Motor neuron (in vitro differentiated cells): ENCODE data around the gene AMBRA1. TPM values are rescaled to one million over a fixed set of nuclear protein-coding genes. Genes with fewer than 3 reads are reported as not detected.
A peak's percentile ranks its signal among the peaks of the same experiment; 100 is the strongest.

Source experiments
- ATAC-seq, 8 experiments: fragments of 200-7000 bp; cut with Tn5 transposase; replicated peaks in 6 of 8; 2 replicates each; pipeline ENCODE4 v1.8.0; 2021; ENCODE audit warnings: mild to moderate bottlenecking in 8 of 8, moderate library complexity in 8 of 8
- H3K27ac ChIP-seq, 2 donors: fragments of 250-450 bp; sonication (Bioruptor Pico); 2 replicates each; pipeline ENCODE4 v1.9.0; 2021; ENCODE audit warnings: antibody characterized with exemption in 2 of 2, mild to moderate bottlenecking in 2 of 2, moderate library complexity in 1 of 2
- H3K4me1 ChIP-seq, 2 donors: fragments of 250-450 bp; sonication (Bioruptor Pico); replicated peaks in 1 of 2; 2 replicates each; pipeline ENCODE4 v1.6.1; 2021; ENCODE audit warnings: antibody characterized with exemption in 2 of 2, mild to moderate bottlenecking in 2 of 2, moderate library complexity in 1 of 2
- H3K4me3 ChIP-seq, 5 donors: fragments of 250-450 bp; sonication (Bioruptor Pico); 2 replicates each; pipeline ENCODE4 v1.9.0; 2021; ENCODE audit warnings: antibody characterized with exemption in 5 of 5, mild to moderate bottlenecking in 5 of 5, moderate library complexity in 4 of 5
- WGBS, 10 experiments: fragments of 450-650 bp; shearing (Covaris generic); methylation state at CpG; one replicate each; pipeline ENCODE4 v1.0.0; 2022; 5-methylcytosine and 5-hydroxymethylcytosine counted together
- in situ Hi-C, 9 experiments: fragments of 400-800 bp; cut with MboI; loops; one replicate each; pipeline ENCODE4 v1.15.0; 2021; ENCODE audit warnings: low sequenced_read_pairs in 9 of 9, low pct_unique_long_range_greater_than_20kb in 2 of 9; ENCODE audit not compliant: unreplicated experiment in 9 of 9
- total RNA-seq, 8 experiments: library from RNA; unstranded; fragments of 300-600 nt; gene quantifications; 2 replicates each; pipeline versions ENCODE4 v1.2.3 to v1.2.4, GENCODE V29; 2022

The AMBRA1 gene
- total RNA-seq, 8 experiments from 2014 or later: 20.2 to 44.3 (median 24.9) TPM

GRCh38 chr11:46383404-46383758 is 210.4 kb downstream of the AMBRA1 start:
- ATAC-seq: no peak
- in situ Hi-C loops: loop anchor here in 2 of 9 experiments (25.0 kb wide), 1 partner anchor 154 kb away; no protein-coding TSS in a partner anchor
- H3K4me3 ChIP-seq: peak overlapping the region in 4 of 5 donors; percentile 66 to 71 (median 68)
- peaks cover 37 to 49% of the 10 kb centered on the region in 2 donors for H3K4me1 ChIP-seq
- no peak overlapping the region for H3K27ac ChIP-seq
- WGBS, 10 experiments: 37 to 100% (median 48%) methylated on average over 1 to 3 of the region's 7 CpGs; no CpG with 5 or more reads in 7 of the 10 experiments

DNA sequence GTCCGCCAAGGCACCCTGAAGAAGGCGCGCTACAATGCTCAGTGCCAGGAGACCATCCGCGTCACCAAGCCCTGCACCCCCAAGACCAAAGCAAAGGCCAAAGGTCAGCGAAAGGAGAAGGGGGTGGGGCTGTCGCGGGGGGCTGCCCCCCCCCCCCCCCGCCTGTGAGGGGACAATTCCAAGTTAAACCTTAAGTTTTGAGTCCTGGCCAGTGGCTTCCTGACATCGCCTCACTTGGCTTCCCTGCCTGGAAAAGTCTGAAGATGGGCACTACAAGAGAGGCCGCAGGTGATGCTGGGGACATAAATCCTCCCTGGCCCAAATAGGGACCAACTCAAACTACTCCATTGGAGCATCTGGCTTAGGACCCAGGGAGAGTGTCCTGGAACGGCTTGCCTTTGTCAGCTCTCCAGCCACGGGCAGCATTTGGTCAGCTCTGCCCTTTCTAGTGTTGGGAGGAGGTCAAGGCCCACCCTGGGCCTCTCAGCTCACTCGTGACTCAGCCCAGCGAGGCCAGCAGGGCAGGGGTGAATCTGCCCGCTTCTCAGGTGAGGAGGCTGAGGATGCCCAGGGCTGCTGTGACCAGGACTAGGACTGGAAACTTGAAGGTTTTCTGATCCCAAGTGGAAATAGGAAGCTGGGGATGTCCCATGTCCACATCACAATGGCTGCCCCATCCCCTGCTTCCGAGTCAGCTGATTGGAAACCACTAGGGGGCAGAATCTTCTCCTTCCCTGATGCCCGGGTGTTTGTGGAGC is 211.0 kb downstream of the AMBRA1 start:
- H3K4me3 ChIP-seq: peak overlapping the region; percentile 44 to 71 (median 68)
- no peak for ATAC-seq
- H3K4me1 ChIP-seq: peaks cover 31 to 43% of the 10 kb centered on the region in 2 donors
- peak overlapping the region; percentile 97 to 99 for H3K27ac ChIP-seq
- WGBS, 10 experiments: 17 to 100% (median 43%) methylated on average over 1 to 5 of the region's 18 CpGs; no CpG with 5 or more reads in 4 of the 10 experiments
- in situ Hi-C loops: loop anchor here in 2 of 9 experiments (25.0 kb wide), 1 partner anchor 154 kb away; no protein-coding TSS in a partner anchor

GRCh38 chr11:46381819-46382645 is 211.8 kb downstream of the AMBRA1 start:
- H3K4me3 ChIP-seq: peak overlapping the region; percentile 44 to 71 (median 68)
- H3K4me1 ChIP-seq: peaks cover 26 to 39% of the 10 kb centered on the region in 2 donors
- H3K27ac ChIP-seq: peak overlapping the region; percentile 97 to 99
- ATAC-seq: peak; percentile 6 to 41 (median 22)
- WGBS, 10 experiments: 0 to 10% (median 3%) methylated on average over 3 to 6 of the region's 66 CpGs; no CpG with 5 or more reads in 7 of the 10 experiments
- in situ Hi-C loops: loop anchor here in 2 of 9 experiments (25.0 kb wide), 1 partner anchor 155 kb away; no protein-coding TSS in a partner anchor

DNA sequence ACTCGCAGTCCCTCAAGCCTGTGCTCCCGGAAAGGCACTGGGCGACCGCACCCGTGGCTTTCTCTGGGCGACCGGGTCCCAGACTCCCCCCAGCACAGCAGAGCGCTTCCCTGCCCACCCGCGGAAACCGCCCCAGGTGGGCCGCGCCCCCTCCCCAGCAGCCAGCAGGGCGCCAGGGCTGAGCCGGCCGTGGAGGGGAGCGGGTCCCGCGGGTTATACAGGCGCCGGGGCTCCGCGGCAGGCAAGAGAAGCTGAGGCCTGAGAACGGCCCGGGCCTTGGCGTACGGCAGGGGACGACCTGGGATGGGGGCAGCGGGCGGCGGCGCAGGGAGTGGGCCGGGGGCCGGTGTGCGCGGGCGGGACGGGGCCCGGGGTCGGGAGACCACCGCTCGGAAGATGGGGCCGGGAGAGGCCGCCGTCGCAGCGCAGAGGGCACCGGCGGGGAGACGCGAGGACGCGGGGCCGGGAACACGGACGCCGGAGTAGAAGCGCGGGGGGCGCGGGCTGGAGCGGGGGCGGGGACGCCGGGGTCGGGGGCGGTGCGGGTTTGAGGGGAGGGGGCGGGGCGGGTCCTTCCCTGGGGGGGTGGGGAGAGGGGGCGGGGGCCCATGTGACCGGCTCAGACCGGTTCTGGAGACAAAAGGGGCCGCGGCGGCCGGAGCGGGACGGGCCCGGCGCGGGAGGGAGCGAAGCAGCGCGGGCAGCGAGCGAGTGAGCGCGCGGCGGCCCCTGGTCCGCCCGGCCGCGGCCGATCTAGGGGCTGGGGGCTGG is 212.6 kb downstream of the AMBRA1 start, which contains the start of gene MDK:
TSS of gene MDK (plus strand) at position 622 of the 771 bp plus-strand sequence. CDS start 389 bp downstream, outside the sequence.
- peak within 1 kb of the TSS; percentile 44 to 71 (median 68) for H3K4me3 ChIP-seq
- ATAC-seq: peak; percentile 13 to 53 (median 42)
- in situ Hi-C loops: loop anchor here in 2 of 9 experiments (25.0 kb wide), 1 partner anchor 156 kb away; no protein-coding TSS in a partner anchor
- peak within 1 kb of the TSS; percentile 97 to 99 for H3K27ac ChIP-seq
- WGBS, 10 experiments: no CpG with 5 or more reads among the region's 96 CpGs
- H3K4me1 ChIP-seq: peaks cover 26 to 39% of the 10 kb centered on the region in 2 donors

GRCh38 chr11:46380340-46381047 is 213.3 kb downstream of the AMBRA1 start:
- peak overlapping the region; percentile 44 to 71 (median 68) for H3K4me3 ChIP-seq
- H3K4me1 ChIP-seq: peaks cover 26 to 39% of the 10 kb centered on the region in 2 donors
- 0 to 20% (median 0%) methylated on average over 1 to 4 of the region's 45 CpGs; no CpG with 5 or more reads in 7 of the 10 experiments for WGBS, 10 experiments
- in situ Hi-C loops: loop anchor here in 2 of 9 experiments (25.0 kb wide), 1 partner anchor 157 kb away; no protein-coding TSS in a partner anchor
- peak overlapping the region; percentile 97 to 99 for H3K27ac ChIP-seq
- peak; percentile 35 to 67 (median 58) for ATAC-seq

DNA sequence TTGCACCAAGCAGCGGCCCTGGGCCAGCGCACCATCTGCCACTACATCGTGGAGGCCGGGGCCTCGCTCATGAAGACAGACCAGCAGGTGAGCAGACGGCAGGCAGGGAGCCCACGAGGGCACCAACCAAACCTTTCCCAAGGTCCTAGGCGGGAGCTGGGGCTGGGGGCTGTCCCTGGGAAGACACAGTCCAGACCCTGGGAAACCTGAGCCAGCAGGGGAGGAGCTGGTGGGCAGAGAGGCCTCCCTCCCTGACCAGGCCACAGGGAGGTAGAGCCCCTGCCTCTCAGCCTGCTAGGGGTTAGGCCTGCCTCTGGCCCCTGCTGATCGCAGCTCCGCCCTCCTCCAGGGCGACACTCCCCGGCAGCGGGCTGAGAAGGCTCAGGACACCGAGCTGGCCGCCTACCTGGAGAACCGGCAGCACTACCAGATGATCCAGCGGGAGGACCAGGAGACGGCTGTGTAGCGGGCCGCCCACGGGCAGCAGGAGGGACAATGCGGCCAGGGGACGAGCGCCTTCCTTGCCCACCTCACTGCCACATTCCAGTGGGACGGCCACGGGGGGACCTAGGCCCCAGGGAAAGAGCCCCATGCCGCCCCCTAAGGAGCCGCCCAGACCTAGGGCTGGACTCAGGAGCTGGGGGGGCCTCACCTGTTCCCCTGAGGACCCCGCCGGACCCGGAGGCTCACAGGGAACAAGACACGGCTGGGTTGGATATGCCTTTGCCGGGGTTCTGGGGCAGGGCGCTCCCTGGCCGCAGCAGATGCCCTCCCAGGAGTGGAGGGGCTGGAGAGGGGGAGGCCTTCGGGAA is 214.1 kb downstream of the AMBRA1 start:
- WGBS, 10 experiments: 27% methylated on average over 5 of the region's 36 CpGs; no CpG with 5 or more reads in 9 of the 10 experiments
- Histone ChIP-seq H3K4me3 (peak overlapping the region in 3 of 5 donors; percentile 66 to 71 (median 69)), H3K27ac (peak overlapping the region; percentile 97 to 99), H3K4me1 (peaks cover 26 to 39% of the 10 kb centered on the region in 2 donors)
- peak in 7 of 8 experiments; percentile 8 to 51 (median 42) for ATAC-seq
- in situ Hi-C loops: loop anchor here in 2 of 9 experiments (25.0 kb wide), 1 partner anchor 158 kb away; no protein-coding TSS in a partner anchor

GRCh38 chr11:46378811-46379481 is 214.9 kb downstream of the AMBRA1 start:
- 44 to 90% (median 47%) methylated on average over 2 to 9 of the region's 20 CpGs; no CpG with 5 or more reads in 7 of the 10 experiments for WGBS, 10 experiments
- in situ Hi-C loops: loop anchor here in 2 of 9 experiments (25.0 kb wide), 1 partner anchor 158 kb away; no protein-coding TSS in a partner anchor
- Histone ChIP-seq H3K4me3 (no peak overlapping the region), H3K4me1 (peaks cover 23 to 36% of the 10 kb centered on the region in 2 donors), H3K27ac (peak overlapping the region in 1 of 2 donors; percentile 99)
- no peak for ATAC-seq

GRCh38 chr11:46378296-46378695 is 215.5 kb downstream of the AMBRA1 start:
- in situ Hi-C loops: loop anchor here in 2 of 9 experiments (25.0 kb wide), 1 partner anchor 159 kb away; no protein-coding TSS in a partner anchor
- H3K27ac ChIP-seq: no peak overlapping the region

DNA sequence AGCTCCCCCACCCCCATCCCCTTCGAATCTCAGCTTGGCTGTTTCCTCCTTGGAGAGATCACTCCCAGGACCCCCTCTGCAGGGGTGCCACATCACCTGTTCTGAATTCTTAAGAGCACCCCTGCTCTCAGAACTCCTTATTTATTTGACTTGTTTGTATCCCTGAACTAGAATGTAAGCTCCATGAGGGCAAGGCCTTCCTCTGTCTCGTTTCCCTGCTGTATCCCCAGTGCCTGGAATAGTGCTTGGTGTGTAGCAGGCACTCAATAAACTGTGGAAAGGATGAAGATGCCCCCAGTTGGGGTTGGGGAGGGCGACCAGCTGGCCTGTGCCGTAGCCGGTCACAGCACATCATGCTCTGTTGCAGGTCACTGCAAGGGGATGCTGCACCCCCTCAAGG is 216.0 kb downstream of the AMBRA1 start:
- WGBS, 10 experiments: 80 to 100% (median 90%) methylated on average over 1 to 2 of the region's 5 CpGs; no CpG with 5 or more reads in 6 of the 10 experiments

More at GRCh38 chr11:46378296-46378695, 215.5 kb downstream of the AMBRA1 start:
- no peak for ATAC-seq
- no peak overlapping the region for H3K4me3 ChIP-seq
- WGBS, 10 experiments: 50 to 100% (median 100%) methylated on average over 1 to 4 of the region's 10 CpGs; no CpG with 5 or more reads in 5 of the 10 experiments
- peaks cover 16 to 30% of the 10 kb centered on the region in 2 donors for H3K4me1 ChIP-seq

GRCh38 chr11:46377290-46377689 is 216.5 kb downstream of the AMBRA1 start:
- peaks cover 11 to 20% of the 10 kb centered on the region in 2 donors for H3K4me1 ChIP-seq
- in situ Hi-C loops: loop anchor here in 2 of 9 experiments (25.0 kb wide), 1 partner anchor 160 kb away; no protein-coding TSS in a partner anchor
- no peak overlapping the region for H3K27ac ChIP-seq
- ATAC-seq: no peak
- no peak overlapping the region for H3K4me3 ChIP-seq
- WGBS, 10 experiments: no CpG with 5 or more reads among the region's 11 CpGs

More for the DNA sequence above, 216.0 kb downstream of the AMBRA1 start:
- Histone ChIP-seq H3K4me3 (no peak overlapping the region), H3K4me1 (peaks cover 11 to 25% of the 10 kb centered on the region in 2 donors), H3K27ac (no peak overlapping the region)
- no peak for ATAC-seq
- in situ Hi-C loops: loop anchor here in 2 of 9 experiments (25.0 kb wide), 1 partner anchor 159 kb away; no protein-coding TSS in a partner anchor
